ENCODE measurements around the gene RAB11FIP3. TPM values are rescaled to one million over a fixed set of nuclear protein-coding genes. Genes with fewer than 3 reads are reported as not detected.

The RAB11FIP3 gene
- total RNA-seq, 1 experiment from 2014 or later, result 12.8 TPM

DNA sequence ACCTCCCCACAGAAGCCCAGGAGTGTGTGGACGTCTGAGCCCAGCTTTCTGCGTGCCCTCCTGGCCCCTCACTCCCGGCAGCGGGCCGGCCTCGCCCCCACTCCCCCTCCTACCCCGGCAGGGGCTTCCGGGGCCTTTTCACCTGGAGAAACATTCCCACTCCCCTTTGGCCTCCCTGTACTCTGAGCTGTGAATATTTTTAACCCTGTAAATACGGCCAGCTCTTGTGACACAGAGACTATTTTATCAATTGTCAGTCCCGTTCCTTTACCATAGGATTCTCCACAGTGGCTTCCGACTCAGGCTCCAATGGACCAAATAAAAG, 128.8 kb downstream of the RAB11FIP3 start:
- no peak overlapping the region for H3K9ac ChIP-seq (ENCODE audit: low read length)
- intact Hi-C loops (cut with micrococcal nuclease), result no loop called here
- H3K9me3 ChIP-seq (ENCODE audit: control insufficient read depth in 1 of 2, insufficient read depth in 1 of 2, low read depth in 1 of 2, low read length in 2 of 2), result no peaks in the 10 kb centered on the region
- no peak overlapping the region for H2AFZ ChIP-seq (ENCODE audit: low read depth, low read length, poor library complexity, severe bottlenecking)
- no TSS peak for BruUV-seq (replicated peaks)
- no peak overlapping the region for H3K27ac ChIP-seq (ENCODE audit: low read depth, low read length)
- H3K4me3 ChIP-seq (replicated peaks in 1 of 2; ENCODE audit: low read depth in 1 of 2, low read length in 2 of 2), result no peak overlapping the region
- H3K36me3 ChIP-seq (ENCODE audit: control insufficient read depth in 1 of 2, insufficient read depth in 2 of 2, low read length in 2 of 2), result no peaks in the 10 kb centered on the region
- H3K4me2 ChIP-seq (ENCODE audit: low read length), result no peak overlapping the region
- no peaks in the 10 kb centered on the region for H3K4me1 ChIP-seq (ENCODE audit: control insufficient read depth in 1 of 2, insufficient read depth in 2 of 2, low read length in 2 of 2)
- no peaks in the 10 kb centered on the region for H3K9me2 ChIP-seq (ENCODE audit: insufficient read depth)
- H3K79me2 ChIP-seq (ENCODE audit: insufficient read depth, low read length), result no peaks in the 10 kb centered on the region
- DNase-seq (ENCODE audit: low read depth, low spot score) (no peak), ATAC-seq (no peak)
- ChIA-PET POLR2A (no interaction called here), CTCF (no interaction called here), RAD21 (ENCODE audit: low non-redundant PET in 1 of 2, low total read pairs in 2 of 2, uncharacterized antibody in 2 of 2, unreplicated experiment in 2 of 2) (no interaction called here)
- no peaks in the 10 kb centered on the region for H3K27me3 ChIP-seq (ENCODE audit: insufficient read depth, low read length)
- TF ChIP-seq SRF (IDR thresholded peaks at IDR 0.05; ENCODE audit: low read depth), result no peak
- TF ChIP-seq SIN3A (IDR thresholded peaks at IDR 0.05; ENCODE audit: low read depth), result no peak
- TF ChIP-seq YY1 (IDR thresholded peaks at IDR 0.05; ENCODE audit: extremely low read depth, insufficient replicate concordance, low read depth, low read length), result no peak
- TF ChIP-seq, protein P1, sequence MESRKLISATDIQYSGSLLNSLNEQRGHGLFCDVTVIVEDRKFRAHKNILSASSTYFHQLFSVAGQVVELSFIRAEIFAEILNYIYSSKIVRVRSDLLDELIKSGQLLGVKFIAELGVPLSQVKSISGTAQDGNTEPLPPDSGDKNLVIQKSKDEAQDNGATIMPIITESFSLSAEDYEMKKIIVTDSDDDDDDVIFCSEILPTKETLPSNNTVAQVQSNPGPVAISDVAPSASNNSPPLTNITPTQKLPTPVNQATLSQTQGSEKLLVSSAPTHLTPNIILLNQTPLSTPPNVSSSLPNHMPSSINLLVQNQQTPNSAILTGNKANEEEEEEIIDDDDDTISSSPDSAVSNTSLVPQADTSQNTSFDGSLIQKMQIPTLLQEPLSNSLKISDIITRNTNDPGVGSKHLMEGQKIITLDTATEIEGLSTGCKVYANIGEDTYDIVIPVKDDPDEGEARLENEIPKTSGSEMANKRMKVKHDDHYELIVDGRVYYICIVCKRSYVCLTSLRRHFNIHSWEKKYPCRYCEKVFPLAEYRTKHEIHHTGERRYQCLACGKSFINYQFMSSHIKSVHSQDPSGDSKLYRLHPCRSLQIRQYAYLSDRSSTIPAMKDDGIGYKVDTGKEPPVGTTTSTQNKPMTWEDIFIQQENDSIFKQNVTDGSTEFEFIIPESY (IDR thresholded peaks at IDR 0.05; ENCODE audit: extremely low read depth, insufficient replicate concordance, low read length), result no peak
- TF ChIP-seq SP1 (IDR thresholded peaks at IDR 0.05; ENCODE audit: low read depth), result no peak
- TF ChIP-seq POLR2AphosphoS5 (IDR thresholded peaks at IDR 0.05; ENCODE audit: low read depth, low read length), result no peak
- TF ChIP-seq, protein P2, sequence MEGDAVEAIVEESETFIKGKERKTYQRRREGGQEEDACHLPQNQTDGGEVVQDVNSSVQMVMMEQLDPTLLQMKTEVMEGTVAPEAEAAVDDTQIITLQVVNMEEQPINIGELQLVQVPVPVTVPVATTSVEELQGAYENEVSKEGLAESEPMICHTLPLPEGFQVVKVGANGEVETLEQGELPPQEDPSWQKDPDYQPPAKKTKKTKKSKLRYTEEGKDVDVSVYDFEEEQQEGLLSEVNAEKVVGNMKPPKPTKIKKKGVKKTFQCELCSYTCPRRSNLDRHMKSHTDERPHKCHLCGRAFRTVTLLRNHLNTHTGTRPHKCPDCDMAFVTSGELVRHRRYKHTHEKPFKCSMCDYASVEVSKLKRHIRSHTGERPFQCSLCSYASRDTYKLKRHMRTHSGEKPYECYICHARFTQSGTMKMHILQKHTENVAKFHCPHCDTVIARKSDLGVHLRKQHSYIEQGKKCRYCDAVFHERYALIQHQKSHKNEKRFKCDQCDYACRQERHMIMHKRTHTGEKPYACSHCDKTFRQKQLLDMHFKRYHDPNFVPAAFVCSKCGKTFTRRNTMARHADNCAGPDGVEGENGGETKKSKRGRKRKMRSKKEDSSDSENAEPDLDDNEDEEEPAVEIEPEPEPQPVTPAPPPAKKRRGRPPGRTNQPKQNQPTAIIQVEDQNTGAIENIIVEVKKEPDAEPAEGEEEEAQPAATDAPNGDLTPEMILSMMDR (IDR thresholded peaks at IDR 0.05 in 2 of 3, conservative IDR thresholded peaks at IDR 0.05 in 1 of 3; ENCODE audit: borderline replicate concordance in 1 of 3, insufficient read depth in 1 of 3, low read depth in 2 of 3, low read length in 2 of 3), result no peak
- no peak for TF ChIP-seq EGR1 (IDR thresholded peaks at IDR 0.05; ENCODE audit: low read depth)
- no peak for TF ChIP-seq ELF1 (IDR thresholded peaks at IDR 0.05; ENCODE audit: borderline replicate concordance, low read depth)
- TF ChIP-seq, protein P3, sequence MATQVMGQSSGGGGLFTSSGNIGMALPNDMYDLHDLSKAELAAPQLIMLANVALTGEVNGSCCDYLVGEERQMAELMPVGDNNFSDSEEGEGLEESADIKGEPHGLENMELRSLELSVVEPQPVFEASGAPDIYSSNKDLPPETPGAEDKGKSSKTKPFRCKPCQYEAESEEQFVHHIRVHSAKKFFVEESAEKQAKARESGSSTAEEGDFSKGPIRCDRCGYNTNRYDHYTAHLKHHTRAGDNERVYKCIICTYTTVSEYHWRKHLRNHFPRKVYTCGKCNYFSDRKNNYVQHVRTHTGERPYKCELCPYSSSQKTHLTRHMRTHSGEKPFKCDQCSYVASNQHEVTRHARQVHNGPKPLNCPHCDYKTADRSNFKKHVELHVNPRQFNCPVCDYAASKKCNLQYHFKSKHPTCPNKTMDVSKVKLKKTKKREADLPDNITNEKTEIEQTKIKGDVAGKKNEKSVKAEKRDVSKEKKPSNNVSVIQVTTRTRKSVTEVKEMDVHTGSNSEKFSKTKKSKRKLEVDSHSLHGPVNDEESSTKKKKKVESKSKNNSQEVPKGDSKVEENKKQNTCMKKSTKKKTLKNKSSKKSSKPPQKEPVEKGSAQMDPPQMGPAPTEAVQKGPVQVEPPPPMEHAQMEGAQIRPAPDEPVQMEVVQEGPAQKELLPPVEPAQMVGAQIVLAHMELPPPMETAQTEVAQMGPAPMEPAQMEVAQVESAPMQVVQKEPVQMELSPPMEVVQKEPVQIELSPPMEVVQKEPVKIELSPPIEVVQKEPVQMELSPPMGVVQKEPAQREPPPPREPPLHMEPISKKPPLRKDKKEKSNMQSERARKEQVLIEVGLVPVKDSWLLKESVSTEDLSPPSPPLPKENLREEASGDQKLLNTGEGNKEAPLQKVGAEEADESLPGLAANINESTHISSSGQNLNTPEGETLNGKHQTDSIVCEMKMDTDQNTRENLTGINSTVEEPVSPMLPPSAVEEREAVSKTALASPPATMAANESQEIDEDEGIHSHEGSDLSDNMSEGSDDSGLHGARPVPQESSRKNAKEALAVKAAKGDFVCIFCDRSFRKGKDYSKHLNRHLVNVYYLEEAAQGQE (IDR thresholded peaks at IDR 0.05; ENCODE audit: low read depth), result no peak
- no peak for TF ChIP-seq CBX3 (IDR thresholded peaks at IDR 0.05; ENCODE audit: low read depth)
- TF ChIP-seq TCF7L2 (IDR thresholded peaks at IDR 0.05; ENCODE audit: borderline replicate concordance, extremely low read depth, insufficient read depth, insufficient read length), result no peak
- H4K20me1 ChIP-seq (ENCODE audit: insufficient read depth), result no peaks in the 10 kb centered on the region
